Measurements from ENCODE around the gene VAV3. TPM values are rescaled to one million over a fixed set of nuclear protein-coding genes. Genes with fewer than 3 reads are reported as not detected.

Gene VAV3
- total RNA-seq, 1 donor, result 41.1 TPM

DNA sequence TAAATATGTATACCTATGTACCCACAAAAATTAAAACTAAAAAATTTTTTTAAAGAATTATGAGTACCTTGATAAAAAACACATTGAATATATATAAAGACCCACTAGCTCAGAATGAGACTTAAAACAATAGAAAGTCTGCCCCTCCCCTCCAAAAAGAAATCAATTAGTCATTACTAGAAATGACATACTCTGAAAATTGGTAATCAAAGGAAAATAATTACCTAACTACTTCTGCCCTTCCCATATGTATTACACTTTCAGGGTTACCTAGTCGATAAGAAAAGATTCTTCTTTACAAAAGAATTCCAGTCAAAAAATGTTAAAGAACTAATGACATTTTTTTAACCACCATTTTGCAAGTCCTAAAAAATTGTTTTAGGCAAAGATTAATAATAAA, 34.7 kb downstream of the VAV3 start:
- peaks cover 34% of the 10 kb centered on the region for H3K4me1 ChIP-seq (ENCODE audit: insufficient read depth, low read length)
- no peaks in the 10 kb centered on the region for H3K9me3 ChIP-seq (ENCODE audit: low read depth, low read length)
- no peak overlapping the region for H3K4me3 ChIP-seq (ENCODE audit: low read length)
- H3K27me3 ChIP-seq (ENCODE audit: insufficient read depth, low read length), result no peaks in the 10 kb centered on the region

DNA sequence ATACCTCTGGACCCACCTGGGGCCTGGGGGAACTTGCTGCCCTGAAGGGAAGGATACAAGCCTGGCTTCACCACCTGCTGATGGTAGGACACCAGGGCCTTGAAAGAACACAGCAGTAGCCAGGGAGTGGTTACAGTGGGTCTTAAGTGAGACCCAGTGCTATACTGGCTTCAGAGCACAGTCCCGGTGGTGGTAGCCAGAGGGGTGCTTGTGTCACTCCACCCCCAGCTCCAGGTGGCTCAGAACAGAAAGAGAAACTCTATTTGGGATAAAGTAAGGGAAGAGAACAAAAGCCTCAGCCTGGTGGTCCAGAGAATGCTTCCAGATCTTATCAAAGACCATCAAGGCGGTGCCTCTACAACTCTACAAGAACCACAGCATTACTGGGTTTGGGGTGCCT, 37.2 kb downstream of the VAV3 start:
- peaks cover 21% of the 10 kb centered on the region for H3K4me1 ChIP-seq (ENCODE audit: insufficient read depth, low read length)
- no peak overlapping the region for H3K4me3 ChIP-seq (ENCODE audit: low read length)
- H3K27me3 ChIP-seq (ENCODE audit: insufficient read depth, low read length), result no peaks in the 10 kb centered on the region
- no peaks in the 10 kb centered on the region for H3K9me3 ChIP-seq (ENCODE audit: low read depth, low read length)

DNA sequence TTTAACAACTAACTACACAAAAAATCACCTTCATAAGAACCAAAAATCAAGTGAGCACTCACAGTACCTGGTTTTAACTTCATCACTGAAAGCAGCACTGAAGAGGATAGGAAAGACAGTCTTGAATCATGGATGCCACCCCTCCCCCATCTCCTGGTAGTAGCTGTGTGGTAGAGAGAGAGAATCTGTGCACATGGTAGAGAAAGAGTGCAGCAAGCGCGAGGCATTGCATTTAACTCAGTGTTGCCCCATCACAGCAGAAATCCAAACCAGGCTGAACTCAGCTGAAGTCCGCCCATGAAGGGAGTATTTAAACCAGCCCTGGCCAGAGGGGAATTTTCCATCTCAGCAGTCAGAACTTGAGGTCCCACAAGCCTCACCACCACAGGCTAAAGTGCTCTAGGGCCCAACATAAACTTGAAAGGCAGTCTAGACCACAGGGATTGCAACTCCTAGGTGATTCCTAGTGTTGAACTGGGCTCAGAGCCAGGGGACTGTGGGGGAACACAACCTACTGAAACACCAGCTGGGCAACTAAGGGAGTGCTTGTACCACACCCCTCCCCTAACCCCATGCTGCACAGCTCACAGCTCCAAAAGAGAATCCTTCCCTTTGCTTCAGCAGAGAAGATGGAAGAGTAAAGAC, 38.4 kb downstream of the VAV3 start:
- Histone ChIP-seq H3K4me3 (ENCODE audit: low read length) (no peak overlapping the region), H3K9me3 (ENCODE audit: low read depth, low read length) (no peaks in the 10 kb centered on the region), H3K27me3 (ENCODE audit: insufficient read depth, low read length) (no peaks in the 10 kb centered on the region), H3K4me1 (ENCODE audit: insufficient read depth, low read length) (peaks cover 23% of the 10 kb centered on the region)

DNA sequence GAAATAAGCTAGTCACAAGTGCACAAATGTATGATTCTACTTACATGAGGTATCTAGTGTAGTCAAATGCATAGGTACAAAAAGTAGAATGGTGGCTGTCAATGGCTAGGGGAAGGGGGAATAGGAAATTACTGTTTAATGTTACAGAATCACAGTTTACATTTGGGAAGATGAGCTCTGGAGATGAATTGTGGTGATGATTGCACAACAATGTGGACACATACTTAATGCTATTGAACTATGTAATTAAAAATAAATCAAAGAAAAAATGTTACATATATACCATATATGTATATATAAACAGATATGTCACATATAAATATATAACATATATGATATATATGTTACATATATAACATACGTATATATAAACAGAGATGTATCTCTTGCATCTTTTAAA, 39.4 kb downstream of the VAV3 start:
- Histone ChIP-seq H3K27me3 (ENCODE audit: insufficient read depth, low read length) (no peaks in the 10 kb centered on the region), H3K4me1 (ENCODE audit: insufficient read depth, low read length) (peaks cover 31% of the 10 kb centered on the region), H3K9me3 (ENCODE audit: low read depth, low read length) (no peaks in the 10 kb centered on the region), H3K4me3 (ENCODE audit: low read length) (no peak overlapping the region)

DNA sequence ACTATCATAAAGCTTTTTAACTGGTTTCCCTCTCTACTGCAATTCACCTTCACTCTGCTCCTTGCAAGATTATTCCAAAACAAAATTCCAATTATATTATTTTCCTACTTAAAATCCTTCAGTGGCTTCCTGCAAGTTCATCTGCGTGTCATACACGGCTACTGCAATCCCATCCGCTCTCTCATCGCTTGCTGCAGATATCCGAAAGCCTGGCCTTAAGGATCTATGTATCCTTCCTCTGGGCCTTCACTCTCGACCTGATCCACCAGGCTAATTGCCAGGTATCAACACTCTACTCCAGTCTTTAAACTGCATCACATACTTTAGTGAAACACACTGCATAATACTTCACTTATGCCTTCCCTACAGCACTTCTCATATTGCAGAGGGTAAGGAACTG, 44.0 kb downstream of the VAV3 start:
- no peak overlapping the region for H3K4me3 ChIP-seq (ENCODE audit: low read length)

GRCh38 chr1:107920561-107920960, 44.4 kb downstream of the VAV3 start:
- H3K4me1 ChIP-seq (ENCODE audit: insufficient read depth, low read length), result peaks cover 25% of the 10 kb centered on the region
- H3K27me3 ChIP-seq (ENCODE audit: insufficient read depth, low read length), result no peaks in the 10 kb centered on the region
- H3K9me3 ChIP-seq (ENCODE audit: low read depth, low read length), result no peaks in the 10 kb centered on the region
- H3K4me3 ChIP-seq (ENCODE audit: low read length), result no peak overlapping the region

More for the DNA sequence above, 44.0 kb downstream of the VAV3 start:
- no peaks in the 10 kb centered on the region for H3K27me3 ChIP-seq (ENCODE audit: insufficient read depth, low read length)
- no peaks in the 10 kb centered on the region for H3K9me3 ChIP-seq (ENCODE audit: low read depth, low read length)
- peaks cover 22% of the 10 kb centered on the region for H3K4me1 ChIP-seq (ENCODE audit: insufficient read depth, low read length)

DNA sequence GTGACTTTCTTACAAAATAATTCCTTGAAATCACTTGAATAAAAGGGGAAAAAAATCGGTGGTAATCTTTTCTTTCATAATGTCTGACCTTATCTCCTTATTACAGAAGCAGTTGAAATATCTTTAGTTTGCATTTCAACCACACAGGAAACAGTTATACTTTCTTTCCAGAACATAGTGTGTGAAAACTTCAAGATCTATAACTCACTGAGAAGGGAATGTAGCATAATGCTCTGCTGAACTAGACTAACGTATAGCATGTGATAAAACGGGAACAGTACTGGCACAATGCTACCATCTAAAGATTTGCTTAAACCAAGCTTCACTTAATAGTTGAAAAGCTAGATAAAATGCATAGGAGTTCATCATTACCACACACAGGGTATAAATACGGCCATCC, 45.0 kb downstream of the VAV3 start:
- H3K27me3 ChIP-seq (ENCODE audit: insufficient read depth, low read length), result no peaks in the 10 kb centered on the region
- no peaks in the 10 kb centered on the region for H3K9me3 ChIP-seq (ENCODE audit: low read depth, low read length)
- H3K4me1 ChIP-seq (ENCODE audit: insufficient read depth, low read length), result peaks cover 28% of the 10 kb centered on the region
- no peak overlapping the region for H3K4me3 ChIP-seq (ENCODE audit: low read length)

- Histone ChIP-seq H3K4me1 (ENCODE audit: insufficient read depth, low read length) (peaks cover 22% of the 10 kb centered on the region), H3K4me3 (ENCODE audit: low read length) (no peak overlapping the region), H3K27me3 (ENCODE audit: insufficient read depth, low read length) (no peaks in the 10 kb centered on the region), H3K9me3 (ENCODE audit: low read depth, low read length) (no peaks in the 10 kb centered on the region)
Measured at GRCh38 chr1:107914119-107914765, 50.7 kb downstream of the VAV3 start.

DNA sequence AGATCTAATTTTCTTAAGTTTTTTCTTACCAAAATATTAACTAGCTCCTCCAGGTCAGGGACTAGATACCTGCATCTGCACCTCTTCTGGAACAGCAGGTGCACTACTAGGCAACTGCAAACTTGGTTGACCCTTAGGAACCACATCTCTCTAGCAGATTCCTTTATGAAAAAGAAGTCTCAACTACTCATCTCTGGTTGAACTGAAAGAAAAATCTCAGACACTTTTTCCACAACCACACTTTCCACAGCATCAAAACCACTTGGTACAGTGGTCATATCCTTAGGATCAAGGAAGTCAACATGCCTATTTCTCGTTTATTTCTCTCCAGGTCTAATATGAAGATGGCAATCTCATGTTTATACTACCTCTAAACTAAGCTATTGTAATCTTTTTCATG, 52.3 kb downstream of the VAV3 start:
- Histone ChIP-seq H3K4me3 (ENCODE audit: low read length) (no peak overlapping the region), H3K27me3 (ENCODE audit: insufficient read depth, low read length) (no peaks in the 10 kb centered on the region), H3K4me1 (ENCODE audit: insufficient read depth, low read length) (peaks cover 17% of the 10 kb centered on the region), H3K9me3 (ENCODE audit: low read depth, low read length) (no peaks in the 10 kb centered on the region)

DNA sequence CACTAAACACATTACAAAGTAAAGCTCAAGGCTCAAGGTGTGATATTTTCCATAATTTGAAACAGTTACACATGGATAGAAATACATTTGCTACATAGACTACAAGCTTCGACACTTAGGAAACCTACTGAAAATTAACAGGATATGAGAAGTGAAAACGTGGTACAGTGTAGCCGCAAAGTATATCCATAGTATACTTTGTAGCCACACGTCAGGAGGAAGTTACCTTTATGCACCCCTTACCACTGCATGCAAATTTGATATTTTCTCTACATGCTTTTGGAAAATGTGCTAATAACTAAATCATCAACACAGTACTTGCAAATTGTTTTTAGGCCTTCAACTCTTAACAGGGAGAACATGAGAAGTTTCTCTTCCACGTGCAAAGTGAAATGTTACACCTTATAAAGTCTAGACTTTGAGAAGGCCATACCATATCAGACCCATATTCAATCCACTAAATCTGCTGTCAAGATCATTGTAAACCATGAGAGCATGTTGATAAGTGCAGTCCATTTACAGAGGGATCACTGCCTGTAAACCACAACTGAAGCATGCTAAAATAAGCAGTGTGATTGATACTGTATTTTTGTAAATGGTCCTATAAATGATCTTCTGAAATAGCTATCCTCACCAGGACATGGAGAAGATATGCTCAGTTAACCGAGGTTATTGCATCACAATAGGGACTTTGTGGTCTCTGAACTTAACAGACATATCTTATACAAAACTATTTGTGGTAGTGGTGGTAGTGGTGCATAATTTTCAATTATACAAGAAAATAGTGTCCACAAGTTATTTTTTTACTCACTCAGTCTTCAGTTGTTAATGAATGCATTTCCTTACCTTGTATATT, 64.7 kb downstream of the VAV3 start:
- Histone ChIP-seq H3K4me1 (ENCODE audit: insufficient read depth, low read length) (peaks cover 33% of the 10 kb centered on the region), H3K4me3 (ENCODE audit: low read length) (no peak overlapping the region), H3K27me3 (ENCODE audit: insufficient read depth, low read length) (no peaks in the 10 kb centered on the region), H3K9me3 (ENCODE audit: low read depth, low read length) (no peaks in the 10 kb centered on the region)

DNA sequence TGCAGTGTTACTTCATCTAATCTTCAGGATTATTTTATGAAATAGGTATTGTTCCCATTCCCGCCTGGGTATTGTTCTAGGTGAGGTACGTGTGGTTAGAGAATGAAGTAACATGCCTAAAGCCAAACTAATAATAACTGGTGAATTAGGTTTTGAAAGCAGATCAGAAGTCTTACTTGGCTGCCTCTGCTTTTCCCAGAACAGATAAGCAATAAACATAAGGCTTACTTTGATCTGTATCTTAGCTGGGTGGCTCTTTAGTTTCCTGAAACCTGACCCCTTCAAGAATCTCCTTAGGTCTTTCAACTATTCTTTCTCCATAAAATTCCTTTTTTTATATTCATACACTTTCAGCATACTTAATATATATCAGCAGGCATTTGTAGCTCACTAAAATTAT, 65.3 kb downstream of the VAV3 start:
- Histone ChIP-seq H3K9me3 (ENCODE audit: low read depth, low read length) (no peaks in the 10 kb centered on the region), H3K4me1 (ENCODE audit: insufficient read depth, low read length) (peaks cover 40% of the 10 kb centered on the region), H3K27me3 (ENCODE audit: insufficient read depth, low read length) (no peaks in the 10 kb centered on the region), H3K4me3 (ENCODE audit: low read length) (no peak overlapping the region)

GRCh38 chr1:107897438-107898345, 67.3 kb downstream of the VAV3 start:
- Histone ChIP-seq H3K4me1 (ENCODE audit: insufficient read depth, low read length) (peaks cover 38% of the 10 kb centered on the region), H3K4me3 (ENCODE audit: low read length) (no peak overlapping the region), H3K27me3 (ENCODE audit: insufficient read depth, low read length) (no peaks in the 10 kb centered on the region), H3K9me3 (ENCODE audit: low read depth, low read length) (no peaks in the 10 kb centered on the region)

GRCh38 chr1:107896936-107897335, 68.0 kb downstream of the VAV3 start:
- no peak overlapping the region for H3K4me3 ChIP-seq (ENCODE audit: low read length)

GRCh38 chr1:107896401-107896800, 68.6 kb downstream of the VAV3 start:
- H3K4me1 ChIP-seq (ENCODE audit: insufficient read depth, low read length), result peaks cover 38% of the 10 kb centered on the region
- H3K9me3 ChIP-seq (ENCODE audit: low read depth, low read length), result no peaks in the 10 kb centered on the region
- no peak overlapping the region for H3K4me3 ChIP-seq (ENCODE audit: low read length)
- H3K27me3 ChIP-seq (ENCODE audit: insufficient read depth, low read length), result no peaks in the 10 kb centered on the region

More at GRCh38 chr1:107896936-107897335, 68.0 kb downstream of the VAV3 start:
- no peaks in the 10 kb centered on the region for H3K9me3 ChIP-seq (ENCODE audit: low read depth, low read length)
- H3K27me3 ChIP-seq (ENCODE audit: insufficient read depth, low read length), result no peaks in the 10 kb centered on the region
- H3K4me1 ChIP-seq (ENCODE audit: insufficient read depth, low read length), result peaks cover 38% of the 10 kb centered on the region

All from mononuclear cell (primary cell).